HG03565 (cell line): Measurements from ENCODE around the gene NOXA1.

Source experiments
- ATAC-seq: cut with Tn5 transposase; IDR thresholded peaks from one replicate; pipeline ENCODE4 v1.9.1; 2021; ENCODE audit warnings: mild to moderate bottlenecking, moderate library complexity; ENCODE audit not compliant: unreplicated experiment

Gene NOXA1

DNA sequence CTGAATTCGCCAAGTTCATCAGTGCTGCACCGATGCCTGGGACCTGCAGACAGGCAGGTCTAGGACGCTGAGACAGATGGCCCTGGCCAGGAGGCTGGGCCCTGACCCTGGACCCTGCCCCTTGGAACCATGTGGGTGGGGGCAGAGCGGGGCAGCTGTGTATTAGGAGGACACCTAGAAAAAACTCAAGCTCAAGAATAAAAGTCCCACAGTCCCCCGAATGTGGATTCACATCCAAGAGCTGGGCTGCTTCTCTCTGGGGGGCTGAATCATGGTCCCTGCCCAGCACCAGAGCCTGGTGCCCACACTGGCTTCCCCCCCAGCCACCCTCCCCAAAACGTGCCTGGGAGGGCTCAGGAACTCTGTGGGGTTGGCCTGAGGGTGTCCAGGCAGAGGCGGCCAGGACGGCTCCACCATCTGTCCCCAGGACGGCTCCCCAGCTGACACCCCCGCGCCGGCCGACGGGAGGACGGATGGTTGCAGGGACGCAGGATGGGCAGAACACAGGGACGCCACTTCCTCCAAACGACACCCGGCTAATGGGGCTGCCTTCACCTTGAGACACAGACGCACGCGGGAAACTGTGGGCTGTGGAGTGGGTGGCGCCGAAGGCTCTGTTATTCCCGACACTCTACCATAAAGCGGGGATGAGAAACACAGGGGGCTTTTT is 35.2 kb upstream of the NOXA1 start:
- ATAC-seq: no peak

- no peak for ATAC-seq
These were observed 34.4 kb upstream of the NOXA1 start for GRCh38 chr9:137388589-137389427.

DNA sequence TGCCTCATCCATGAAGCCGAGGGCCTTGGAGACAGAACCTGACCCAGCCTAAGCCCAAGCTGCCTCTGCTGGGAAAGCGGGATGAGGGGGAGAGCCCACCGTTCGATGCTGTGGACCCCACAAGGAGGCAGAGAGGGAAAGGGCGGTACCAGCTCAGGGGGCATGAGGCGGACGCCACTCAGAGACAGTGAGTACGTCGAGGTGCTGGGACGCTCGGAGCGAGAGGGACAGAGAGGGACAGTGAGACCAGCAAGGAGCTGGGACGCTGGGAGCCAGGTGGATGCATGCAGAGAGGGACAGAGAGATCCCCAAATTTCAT is 33.8 kb upstream of the NOXA1 start:
- no peak for ATAC-seq

DNA sequence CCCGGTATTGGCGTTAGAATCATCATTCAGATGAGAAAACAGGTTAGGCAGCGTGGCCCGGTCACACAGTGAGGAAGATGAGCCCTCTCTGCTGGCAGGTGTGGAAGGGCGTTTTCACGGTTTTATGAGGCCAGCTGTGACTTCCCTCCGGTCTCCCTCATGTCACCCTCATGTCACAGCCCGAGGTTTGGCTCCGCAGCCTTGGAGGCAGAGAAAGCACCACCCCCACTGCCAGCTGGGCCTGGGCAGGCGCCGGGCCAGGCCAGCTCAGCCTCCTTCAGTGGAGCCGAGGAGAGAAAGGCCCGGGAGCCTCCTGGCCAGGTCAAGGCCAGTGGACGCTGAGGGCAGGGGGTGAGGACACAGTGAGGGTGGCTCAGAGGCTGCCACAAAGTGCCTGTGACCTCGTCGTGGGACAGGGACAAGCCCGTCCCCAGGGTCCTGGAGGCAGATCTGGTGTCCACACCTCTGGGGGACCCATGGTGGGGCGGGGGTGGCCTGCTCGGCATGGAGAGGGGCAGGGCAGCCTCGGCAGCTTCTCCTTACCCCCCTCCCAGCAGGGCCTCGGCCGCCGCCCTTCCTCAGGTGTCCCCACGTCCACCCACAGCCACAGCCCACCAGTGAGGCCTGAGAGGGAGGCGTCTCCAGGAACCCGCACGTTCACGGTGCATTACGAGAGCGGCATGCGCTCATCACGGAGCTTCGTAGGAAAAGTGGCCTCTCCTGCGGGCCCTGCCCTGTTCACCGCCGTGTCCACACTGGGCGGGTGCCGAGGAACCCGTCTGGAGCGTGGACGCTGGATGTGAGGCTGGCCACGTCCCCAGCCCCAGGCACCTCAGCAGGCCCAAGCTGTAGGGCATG is 32.4 kb upstream of the NOXA1 start:
- no peak for ATAC-seq

- no peak for ATAC-seq
These were observed 31.8 kb upstream of the NOXA1 start for GRCh38 chr9:137391411-137391754.

- ATAC-seq: no peak
These were observed 30.8 kb upstream of the NOXA1 start for GRCh38 chr9:137392232-137393007.

GRCh38 chr9:137393176-137394150 is 29.7 kb upstream of the NOXA1 start:
- ATAC-seq: no peak

GRCh38 chr9:137394866-137395665 is 28.1 kb upstream of the NOXA1 start:
- no peak for ATAC-seq

GRCh38 chr9:137395666-137396010 is 27.6 kb upstream of the NOXA1 start:
- no peak for ATAC-seq

GRCh38 chr9:137396227-137396626 is 27.0 kb upstream of the NOXA1 start:
- ATAC-seq: no peak

DNA sequence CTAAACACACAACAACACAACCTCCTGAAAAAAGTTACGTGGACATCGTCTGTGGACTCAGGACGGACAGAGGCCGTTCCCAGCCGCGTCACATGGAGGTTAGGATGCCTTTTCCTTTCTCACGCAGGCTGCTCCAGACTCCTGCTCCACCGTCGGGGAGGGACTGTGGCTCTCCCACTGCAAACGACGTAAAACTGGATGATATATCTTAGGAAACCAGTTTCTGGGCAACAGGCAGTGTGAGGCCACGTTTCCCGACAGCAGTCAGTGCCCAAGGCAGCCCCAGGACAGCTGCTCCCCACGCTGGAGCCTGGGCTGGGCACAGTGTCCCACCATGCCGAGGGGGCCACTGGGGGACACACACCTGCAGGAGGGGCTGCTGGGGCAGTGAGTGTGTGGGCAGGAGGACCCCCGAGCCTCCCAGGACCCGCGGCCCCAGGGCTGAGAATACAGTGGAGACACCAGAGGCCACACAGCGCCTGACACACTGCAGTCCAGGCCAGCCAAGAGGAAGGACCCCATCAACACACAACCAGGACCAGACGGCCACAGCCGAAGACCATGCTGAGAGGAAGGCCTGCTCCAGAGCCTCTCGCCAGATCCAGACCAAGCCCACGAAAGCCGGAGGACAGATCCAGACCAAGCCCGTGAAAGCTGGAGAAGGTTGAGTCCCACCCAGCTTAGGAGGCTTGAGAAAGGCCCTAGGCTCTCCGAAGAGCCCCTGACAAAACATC is 26.4 kb upstream of the NOXA1 start:
- no peak for ATAC-seq

- ATAC-seq: no peak
These were observed 25.3 kb upstream of the NOXA1 start for GRCh38 chr9:137397675-137398423.

DNA sequence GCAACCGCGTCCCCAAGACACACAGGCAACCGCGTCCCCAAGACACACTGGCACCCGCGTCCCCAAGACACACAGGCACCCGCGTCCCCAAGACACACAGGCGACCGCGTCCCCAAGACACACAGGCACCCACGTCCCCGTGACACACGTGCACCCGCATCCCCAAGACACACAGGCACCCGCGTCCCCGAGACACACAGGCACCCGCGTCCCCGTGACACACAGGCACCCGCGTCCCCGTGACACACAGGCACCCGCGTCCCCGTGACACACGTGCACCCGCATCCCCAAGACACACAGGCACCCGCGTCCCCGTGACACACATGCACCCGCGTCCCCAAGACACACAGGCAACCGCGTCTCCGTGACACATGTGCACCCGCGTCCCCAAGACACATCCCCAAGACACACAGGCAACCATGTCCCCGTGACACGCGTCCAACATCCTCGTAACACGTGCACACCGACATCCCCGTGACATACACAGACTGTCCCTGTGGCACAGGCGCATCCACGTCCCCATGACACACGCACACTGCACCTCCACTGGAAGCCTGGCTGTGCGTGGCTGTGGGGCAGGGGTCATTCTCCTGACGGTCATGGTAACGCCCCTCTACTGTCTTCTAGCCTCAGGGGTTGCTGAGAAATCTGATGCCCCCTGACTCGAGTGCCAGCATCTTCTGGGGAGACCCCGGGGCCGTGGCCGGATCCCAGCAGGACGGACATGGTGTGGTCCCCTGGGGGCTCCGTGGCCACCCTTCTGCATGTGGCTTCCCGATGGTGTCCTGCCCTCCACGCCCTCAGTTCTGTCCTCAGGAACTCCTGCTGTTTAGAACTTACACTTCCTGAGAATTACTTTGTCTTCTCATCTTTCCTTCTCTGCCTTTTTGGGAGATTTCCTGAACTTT is 24.4 kb upstream of the NOXA1 start:
- no peak for ATAC-seq

- no peak for ATAC-seq
These were observed 20.4 kb upstream of the NOXA1 start for GRCh38 chr9:137402746-137403145.

GRCh38 chr9:137403269-137403668 is 19.9 kb upstream of the NOXA1 start:
- no peak for ATAC-seq

DNA sequence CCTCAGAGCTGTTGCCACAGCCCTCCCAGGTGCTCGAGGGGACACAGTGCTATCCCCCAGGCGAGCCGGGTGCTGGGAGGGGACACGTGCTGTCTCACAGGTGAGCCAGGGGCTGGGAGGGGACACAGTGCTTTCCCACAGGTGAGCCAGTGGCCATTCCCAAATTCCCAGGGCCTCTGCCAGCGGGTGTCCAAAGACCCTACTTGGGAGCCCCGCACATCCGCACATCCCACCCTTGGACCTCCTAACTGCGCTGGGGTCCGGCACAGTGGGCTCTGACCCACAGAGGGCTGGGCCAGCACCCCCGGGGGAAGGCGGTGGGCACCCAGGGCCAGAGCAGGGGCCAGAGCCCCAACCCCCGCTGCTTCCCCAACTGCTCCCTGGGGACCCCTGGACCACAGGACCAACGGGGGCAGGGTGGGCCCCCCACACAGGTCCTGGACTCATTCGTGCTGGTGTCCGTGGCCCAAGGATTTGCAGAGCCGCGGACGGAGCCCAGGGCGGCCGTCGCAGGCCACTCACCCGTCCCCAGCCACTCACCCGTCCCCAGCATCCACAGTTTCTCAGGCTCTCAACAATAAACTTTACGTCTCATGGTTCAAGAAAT is 18.1 kb upstream of the NOXA1 start:
- ATAC-seq: no peak
